T-helper 1 cell (primary cell): ENCODE measurements around the gene ERAL1.
"Not testable (repeated sequence)": the region's sequence is repeated elsewhere in the genome, so short reads cannot be mapped to it uniquely, and the experiment has no call there.

Source experiments
- DNase-seq, 5 donors: peaks; one replicate each; pipeline ENCODE4 v3.0.0-alpha.2; 2012 to 2020
- total RNA-seq, 4 donors: gene quantifications; one replicate each; lab custom pipeline; 2026; lab: John Stamatoyannopoulos, UW

Gene ERAL1
- total RNA-seq, result 10.5 to 17.4 (median 12.1) reads per million in 4 donors

DNA sequence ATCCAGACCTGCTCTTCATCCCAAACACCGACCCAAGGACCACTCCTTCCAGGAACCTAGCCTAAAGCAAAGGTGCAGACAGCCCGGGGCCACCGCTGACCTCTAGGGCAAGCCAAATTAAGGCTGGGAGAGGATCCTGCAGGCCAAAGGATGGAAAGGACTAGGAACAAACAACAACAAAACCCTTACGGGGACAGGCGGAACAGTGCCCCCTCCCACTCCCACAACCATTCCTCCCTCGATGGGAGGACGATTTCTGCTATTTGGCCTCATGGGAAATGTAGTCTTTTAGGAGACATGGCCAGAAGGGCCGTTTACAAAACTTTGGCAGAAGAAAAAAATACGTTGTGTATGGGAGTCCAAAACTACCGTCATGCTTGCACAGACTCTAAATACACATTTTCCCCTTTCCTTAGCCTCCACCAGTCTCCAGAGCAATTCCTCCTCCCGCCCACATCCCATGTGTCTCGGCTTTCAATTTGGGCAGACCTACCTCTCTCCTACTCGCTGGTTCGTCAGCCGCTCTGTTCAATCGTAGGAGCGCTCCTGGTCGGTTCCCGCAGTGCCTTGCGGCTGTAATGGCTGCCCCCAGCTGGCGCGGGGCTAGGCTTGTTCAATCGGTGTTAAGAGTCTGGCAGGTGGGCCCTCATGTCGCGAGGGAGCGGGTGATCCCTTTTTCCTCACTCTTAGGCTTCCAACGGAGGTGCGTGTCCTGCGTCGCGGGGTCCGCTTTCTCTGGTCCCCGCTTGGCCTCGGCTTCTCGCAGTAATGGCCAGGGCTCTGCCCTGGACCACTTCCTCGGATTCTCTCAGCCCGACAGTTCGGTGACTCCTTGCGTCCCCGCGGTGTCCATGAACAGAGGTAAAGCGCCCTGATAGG is at the start of gene ERAL1:
ERAL1 (plus strand) TSS at position 560 of the 879 bp plus-strand sequence; CDS start at position 579, 19 bp downstream.
- DNase-seq, result peak; percentile 63 to 83 (median 75)

- no peak for DNase-seq
Observed at GRCh38 chr17:28807925-28808634, 46.7 kb upstream of the ERAL1 start.

- peak in 1 of 5 donors; percentile 4 for DNase-seq
Observed at GRCh38 chr17:28810437-28810836, 44.4 kb upstream of the ERAL1 start.

DNA sequence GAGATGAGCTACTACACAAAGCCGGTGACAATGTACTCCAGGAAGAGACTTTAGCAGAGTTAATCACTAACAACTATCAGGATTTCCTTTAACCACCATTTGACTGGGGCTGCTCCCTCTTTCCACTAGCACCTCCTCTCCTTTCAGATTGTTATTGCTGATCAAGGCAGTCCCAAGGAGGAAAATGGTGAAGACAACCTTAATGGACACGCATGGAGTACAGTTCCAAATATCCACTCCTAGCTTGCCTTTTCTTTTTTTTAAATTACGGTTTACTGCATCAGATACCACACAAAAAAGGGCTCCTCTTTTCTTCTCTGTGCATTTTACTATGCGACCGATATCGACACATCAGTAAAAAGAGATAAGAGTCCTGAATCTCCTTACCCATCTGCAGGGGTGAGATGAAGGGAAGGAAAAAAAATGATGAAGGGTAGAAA is 43.1 kb upstream of the ERAL1 start:
- DNase-seq, result peak in 2 of 5 donors; percentile 3 to 8

- peak; percentile 95 to 97 (median 95) for DNase-seq
Observed at GRCh38 chr17:28812091-28812747, 42.6 kb upstream of the ERAL1 start.

GRCh38 chr17:28812748-28813377 is 42.0 kb upstream of the ERAL1 start:
- DNase-seq, result no peak

DNA sequence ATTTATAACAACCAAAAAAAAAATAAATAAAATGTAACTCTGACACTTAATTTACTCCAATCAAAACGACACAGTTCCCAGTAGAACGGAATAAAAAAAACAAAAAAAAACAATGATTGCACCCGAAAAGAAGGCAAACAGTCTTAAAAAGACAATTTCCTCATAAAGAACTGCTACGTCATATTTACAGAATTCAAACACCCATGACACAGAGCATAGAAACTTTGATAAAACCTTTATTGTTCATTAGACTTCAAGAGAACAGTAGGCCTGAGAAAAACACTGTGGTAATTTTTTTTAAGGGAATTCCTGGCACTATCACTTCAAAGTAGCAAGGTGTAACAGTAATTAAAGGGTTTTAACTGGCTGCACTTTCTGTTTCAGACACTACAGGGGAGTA is 38.3 kb upstream of the ERAL1 start:
- no peak for DNase-seq

DNA sequence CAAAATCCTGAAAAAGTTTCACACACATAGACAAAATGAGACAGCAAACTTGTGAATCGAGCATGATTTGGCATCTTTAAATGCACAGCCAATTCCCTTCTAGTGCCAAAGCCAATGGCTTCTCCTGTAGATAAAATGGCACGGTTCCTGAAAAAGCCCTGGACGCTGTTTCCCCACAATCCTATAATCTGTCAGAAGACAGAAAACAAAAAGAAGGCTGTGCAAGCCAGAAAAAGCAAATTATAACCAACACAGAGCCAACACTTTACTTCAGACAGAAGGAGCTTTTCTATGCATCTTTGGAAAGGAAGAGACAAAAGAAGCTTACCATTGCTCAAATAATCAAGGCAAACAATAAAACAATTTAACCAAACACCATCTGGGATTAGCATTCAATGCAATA is 36.0 kb upstream of the ERAL1 start:
- DNase-seq, result no peak

DNA sequence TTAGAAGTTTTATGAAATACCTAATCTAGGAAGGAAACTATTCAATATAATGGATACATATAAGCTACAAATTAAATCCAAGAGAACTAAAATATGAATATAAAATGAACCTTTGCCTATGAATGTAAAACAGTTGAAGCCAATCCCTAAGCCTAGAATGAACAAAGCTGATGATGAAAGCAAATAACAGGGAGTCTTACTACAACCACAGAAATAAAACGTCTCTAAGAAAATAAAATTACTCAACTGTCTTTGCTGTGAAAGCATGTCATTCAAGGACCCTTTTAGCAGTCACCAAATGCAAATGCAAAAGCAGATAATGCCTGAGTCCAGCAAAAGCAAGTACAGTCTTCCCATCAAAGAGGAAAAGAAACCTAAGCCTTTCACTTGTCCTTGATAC is 35.2 kb upstream of the ERAL1 start:
- no peak for DNase-seq

DNA sequence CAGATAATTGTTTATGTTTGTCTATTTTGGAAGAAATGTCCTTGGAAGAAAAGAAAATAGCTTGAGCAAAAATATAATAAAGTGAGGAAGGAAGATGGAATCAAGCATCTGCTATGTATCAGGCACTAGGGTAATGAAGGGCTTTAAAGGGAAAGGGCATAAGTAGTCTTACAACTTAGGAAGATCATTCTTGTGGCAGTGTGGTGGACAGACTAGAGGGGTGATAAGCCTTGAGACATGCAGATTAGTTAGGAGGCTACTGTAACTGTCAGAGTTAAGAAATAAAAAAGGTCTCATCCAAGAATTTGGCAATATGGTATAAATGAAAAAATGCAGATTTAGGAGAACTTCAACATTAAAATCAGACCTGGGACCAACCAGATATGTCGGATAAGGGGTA is 27.1 kb upstream of the ERAL1 start:
- DNase-seq, result no peak

DNA sequence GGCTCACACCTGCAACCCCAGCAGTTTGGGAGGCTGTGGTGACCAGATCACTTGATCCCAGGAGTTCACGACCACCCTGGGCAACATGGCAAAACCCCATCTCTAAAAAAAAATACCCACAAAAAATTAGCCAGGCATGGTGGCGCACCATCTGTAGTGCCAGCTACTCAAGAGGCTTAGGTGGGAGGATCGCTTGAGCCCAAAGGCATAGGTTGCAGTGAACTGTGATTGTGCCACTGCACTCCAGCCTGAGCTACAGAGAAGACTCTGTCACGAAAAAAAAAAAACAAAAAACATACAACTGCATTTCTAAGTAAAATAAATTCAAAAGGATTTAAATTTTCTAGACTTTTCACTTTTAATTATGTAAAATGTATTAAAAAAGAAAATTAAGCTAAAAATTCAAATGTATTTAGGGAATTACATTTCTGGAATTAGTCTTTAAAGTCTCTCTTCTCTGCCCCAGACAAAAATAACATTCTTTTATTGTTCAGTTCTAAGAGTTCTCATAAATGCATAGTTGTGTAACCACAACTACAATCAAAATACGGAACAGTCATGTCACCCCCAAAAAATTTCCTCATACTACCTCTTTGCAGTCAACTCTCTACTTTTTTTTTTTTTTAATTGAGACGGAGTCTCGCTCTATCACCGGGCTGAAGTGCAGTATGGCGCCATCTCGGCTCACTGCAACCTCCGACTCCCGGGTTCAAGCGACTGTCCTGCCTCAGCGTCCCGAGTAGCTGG is 26.3 kb upstream of the ERAL1 start:
- DNase-seq, result no peak

DNA sequence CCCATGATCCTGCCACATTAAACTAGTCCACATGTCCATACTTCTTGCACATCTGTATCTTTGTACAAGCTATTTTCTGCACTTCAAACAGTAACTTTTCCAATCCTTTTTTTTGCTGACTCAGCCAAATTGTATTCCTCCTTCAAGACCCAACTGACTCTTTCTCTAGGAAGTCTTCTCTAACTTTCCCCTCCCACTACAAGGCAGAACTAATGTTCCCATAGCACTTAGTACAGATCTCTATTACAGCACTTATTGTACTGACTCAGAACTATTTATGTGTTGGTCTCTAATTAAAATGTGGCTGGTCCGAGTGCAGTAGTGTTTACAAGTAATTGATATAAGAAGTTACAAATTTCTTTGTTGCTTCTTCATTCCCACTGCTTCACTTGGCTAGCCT is 20.4 kb upstream of the ERAL1 start:
- no peak for DNase-seq

- DNase-seq, result not testable (repeated sequence)
Observed at GRCh38 chr17:28836541-28836940, 18.3 kb upstream of the ERAL1 start.

DNA sequence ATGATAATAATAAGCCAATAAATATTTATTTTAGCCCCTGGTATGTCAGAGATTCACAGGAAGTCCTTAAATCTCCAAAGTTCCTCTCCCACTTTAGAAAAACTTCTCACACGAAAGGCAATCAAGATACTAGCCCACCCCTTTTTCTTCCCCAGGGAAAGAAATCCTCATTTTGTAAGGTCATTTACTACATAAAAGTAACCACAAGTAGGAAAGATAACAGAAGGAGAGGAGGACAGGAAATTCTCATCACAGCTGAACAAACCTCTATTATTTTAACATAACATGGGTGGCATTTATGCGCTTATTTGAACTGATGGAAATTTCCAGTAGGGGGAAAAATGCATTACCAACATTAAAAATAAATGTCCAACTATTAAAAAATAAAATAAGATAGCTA is 15.6 kb upstream of the ERAL1 start:
- DNase-seq, result no peak

DNA sequence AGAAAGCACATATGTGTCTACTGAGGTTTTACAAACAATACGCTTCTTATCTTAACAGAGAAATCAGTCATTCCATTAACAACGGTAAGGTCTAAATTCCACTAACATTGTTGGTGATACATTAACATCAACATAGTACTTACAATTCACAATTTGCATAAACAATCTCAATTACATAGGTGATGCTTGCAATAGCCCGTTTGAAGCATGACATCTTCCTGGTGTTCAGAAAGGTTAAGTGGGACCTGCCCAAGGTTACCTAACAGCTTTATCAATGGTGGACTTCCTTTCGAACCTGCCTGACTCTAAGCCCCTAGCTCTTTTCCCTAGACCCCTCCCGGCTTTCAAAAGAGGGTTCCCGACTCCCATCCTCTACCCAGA is 12.9 kb upstream of the ERAL1 start:
- peak in 1 of 5 donors; percentile 13 for DNase-seq

DNA sequence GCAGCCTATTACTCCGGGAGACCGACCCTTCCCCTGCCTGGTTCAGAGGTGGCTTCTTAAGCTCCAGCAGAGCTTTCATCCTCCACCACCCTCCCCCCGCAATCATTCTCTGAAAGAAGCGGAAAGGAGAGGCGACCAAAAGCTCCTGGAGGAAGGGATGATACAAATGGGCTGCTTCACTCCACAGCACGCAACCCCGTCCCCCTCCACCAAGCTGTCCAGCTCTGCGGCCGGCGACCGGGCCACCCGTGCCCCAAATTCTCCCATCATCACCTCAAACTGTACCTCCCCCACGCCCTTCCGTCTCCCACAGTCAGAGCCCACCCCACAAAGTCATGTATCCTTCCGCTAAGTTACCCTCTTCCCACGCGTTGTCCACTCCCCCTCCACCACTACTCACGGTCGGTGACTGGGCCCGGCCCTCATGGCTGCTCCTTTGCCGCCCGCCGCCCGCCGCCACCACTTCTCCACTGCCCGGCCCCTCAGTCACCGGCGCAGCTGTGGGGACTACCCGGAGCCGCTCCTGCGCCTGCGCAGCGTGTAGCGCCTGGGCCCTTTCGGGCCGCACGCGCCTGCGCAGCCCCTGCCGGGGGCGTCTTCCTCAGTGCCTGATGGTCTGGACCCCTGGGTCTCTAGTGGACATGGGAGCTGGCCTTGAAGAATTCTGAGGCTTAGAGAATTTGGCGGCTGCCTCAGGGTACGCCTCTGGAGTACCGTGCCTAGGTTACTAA is 12.4 kb upstream of the ERAL1 start, which contains the start of gene FAM222B:
FAM222B (minus strand) TSS at position 509 of the 731 bp plus-strand sequence. CDS start 76,123 bp downstream, outside the sequence.
- peak; percentile 70 to 89 (median 78) for DNase-seq

DNA sequence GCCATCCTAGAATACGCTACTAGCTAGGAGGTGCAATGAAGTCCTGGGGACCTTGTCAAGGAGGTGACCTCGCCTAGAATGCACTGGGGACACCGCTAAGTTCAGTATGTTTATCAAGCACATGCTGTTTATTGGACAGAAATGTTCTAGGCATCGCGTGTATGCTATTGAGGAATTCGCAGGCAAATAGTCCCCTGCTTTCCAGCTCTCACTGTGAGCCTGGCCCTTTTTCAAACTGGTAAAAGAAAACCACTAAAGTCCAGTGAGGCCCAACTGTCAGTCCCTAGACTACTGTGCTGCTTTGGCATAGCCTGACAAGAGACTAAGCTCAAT is 11.0 kb upstream of the ERAL1 start:
- DNase-seq, result no peak

DNA sequence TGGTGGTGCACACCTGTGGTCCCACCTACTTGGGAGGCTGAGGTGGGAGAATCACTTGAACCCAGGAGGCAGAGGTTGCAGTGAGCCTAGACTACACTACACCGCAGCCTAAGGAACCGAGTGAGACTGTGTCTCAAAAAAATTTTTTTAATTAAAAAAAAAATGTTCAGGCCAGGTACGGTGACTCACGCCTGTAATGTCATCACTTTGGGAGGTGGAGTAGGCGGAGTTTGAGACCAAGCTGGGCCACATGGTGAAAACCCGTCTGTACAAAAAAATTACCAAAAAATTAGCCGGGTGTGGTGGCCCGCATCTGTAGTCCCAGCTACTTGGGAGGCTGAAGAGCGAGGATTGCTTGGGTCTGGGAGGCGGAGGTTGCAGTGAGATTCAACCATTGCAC is 8.6 kb upstream of the ERAL1 start:
- DNase-seq, result no peak

GRCh38 chr17:28846699-28847098 is 8.1 kb upstream of the ERAL1 start:
- not testable (repeated sequence) for DNase-seq

DNA sequence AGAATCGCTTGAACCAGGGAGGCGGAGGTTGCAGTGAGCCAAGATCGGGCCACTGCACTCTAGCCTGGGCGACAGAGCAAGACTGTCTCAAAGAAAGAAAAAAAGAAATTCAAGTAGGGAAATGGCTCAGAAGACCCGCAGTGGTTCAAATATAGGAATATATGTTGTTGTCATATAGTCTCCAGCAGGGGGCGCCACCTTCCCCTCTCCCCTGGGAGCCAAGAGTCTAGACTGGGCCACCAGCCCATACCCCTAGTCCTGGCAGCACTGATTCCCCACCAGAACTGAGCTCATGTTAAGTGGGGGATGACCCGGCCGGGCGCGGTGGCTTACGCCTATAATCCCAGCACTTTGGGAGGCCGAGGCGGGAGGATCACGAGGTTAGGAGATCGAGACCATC is 6.1 kb upstream of the ERAL1 start:
- DNase-seq, result peak; percentile 15 to 60 (median 44)

GRCh38 chr17:28849281-28849680 is 5.5 kb upstream of the ERAL1 start:
- no peak for DNase-seq
